Measurements from ENCODE around the gene LPIN1. TPM values are rescaled to one million over a fixed set of nuclear protein-coding genes. Genes with fewer than 3 reads are reported as not detected.

The LPIN1 gene
- total RNA-seq, 2 donors from 2014 or later: 15.0 to 47.5 TPM

DNA sequence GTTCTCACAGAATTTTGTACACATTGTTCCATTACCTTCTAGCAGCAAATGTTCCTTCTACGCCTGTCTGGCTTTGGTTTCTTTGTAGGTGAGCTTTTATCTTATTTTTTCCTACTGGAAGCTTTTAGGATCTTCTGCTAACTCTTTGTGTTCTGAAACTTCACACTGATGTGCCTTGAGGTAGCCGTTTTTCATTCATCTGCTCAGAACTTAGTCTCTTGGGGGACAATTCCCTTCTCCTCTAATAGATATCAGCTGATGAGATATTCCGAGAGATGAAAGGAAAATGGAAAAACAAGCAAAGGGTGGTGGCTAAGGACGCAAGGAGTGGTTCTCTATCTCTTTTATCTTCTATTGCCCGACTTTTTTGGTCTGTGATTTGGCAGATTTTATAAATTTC is 27.8 kb upstream of the LPIN1 start:
- Histone ChIP-seq H3K9me3 (no peaks in the 10 kb centered on the region), H3K4me3 (no peak overlapping the region), H3K36me3 (replicated peaks in 1 of 2; ENCODE audit: insufficient read depth in 1 of 2, low read depth in 2 of 2) (no peaks in the 10 kb centered on the region), H3K4me1 (peaks cover 35% of the 10 kb centered on the region), H3K27me3 (no peaks in the 10 kb centered on the region), H3K27ac (no peak overlapping the region)
- TF ChIP-seq, protein P1, sequence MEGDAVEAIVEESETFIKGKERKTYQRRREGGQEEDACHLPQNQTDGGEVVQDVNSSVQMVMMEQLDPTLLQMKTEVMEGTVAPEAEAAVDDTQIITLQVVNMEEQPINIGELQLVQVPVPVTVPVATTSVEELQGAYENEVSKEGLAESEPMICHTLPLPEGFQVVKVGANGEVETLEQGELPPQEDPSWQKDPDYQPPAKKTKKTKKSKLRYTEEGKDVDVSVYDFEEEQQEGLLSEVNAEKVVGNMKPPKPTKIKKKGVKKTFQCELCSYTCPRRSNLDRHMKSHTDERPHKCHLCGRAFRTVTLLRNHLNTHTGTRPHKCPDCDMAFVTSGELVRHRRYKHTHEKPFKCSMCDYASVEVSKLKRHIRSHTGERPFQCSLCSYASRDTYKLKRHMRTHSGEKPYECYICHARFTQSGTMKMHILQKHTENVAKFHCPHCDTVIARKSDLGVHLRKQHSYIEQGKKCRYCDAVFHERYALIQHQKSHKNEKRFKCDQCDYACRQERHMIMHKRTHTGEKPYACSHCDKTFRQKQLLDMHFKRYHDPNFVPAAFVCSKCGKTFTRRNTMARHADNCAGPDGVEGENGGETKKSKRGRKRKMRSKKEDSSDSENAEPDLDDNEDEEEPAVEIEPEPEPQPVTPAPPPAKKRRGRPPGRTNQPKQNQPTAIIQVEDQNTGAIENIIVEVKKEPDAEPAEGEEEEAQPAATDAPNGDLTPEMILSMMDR (IDR thresholded peaks at IDR 0.05): no peak
- TF ChIP-seq POLR2A (IDR thresholded peaks at IDR 0.05): no peak
- intact Hi-C loops (cut with DNase I): no loop called here
- 52 to 59% methylated on average over 5 of the region's 5 CpGs for WGBS, 2 donors
- ATAC-seq: no peak
- no peak for DNase-seq

DNA sequence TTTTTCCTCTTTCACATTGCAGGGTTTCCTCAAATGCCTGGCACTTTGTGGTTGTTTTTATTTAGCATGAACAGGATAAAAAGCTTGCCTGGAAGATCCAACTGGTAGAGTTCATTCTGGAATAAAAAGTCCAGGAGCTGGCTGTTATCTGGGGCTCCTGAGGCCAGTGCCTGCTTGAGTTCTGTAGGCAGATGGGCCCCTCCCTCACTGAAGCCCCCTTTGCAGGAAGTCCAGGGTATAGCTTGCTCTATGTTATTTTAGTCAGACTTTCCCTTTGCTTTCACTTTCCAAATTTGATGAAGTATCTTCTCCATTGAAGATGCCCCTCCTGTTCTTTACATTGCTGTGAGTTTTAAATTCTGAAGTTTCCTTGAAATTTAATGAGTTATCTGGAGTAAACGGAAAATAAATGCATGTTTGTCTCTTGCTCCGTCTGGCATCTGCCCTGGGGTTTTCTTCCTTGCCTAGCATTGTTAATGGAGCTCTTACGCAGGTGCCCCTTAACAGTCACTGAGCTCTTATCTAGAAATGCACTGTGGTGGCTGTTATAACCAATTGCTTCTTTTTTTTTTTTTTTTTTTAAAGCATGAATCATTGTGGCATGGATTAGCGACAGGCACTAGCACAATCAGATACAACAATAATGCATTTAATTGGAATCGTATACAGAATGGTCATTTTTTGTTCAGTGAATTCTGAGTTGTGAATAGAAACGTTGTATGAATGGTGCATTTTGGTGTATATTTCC is 27.0 kb upstream of the LPIN1 start:
- Histone ChIP-seq H3K4me3 (no peak overlapping the region), H3K27me3 (no peaks in the 10 kb centered on the region), H3K36me3 (replicated peaks in 1 of 2; ENCODE audit: insufficient read depth in 1 of 2, low read depth in 2 of 2) (no peaks in the 10 kb centered on the region), H3K4me1 (peaks cover 35% of the 10 kb centered on the region), H3K9me3 (no peaks in the 10 kb centered on the region), H3K27ac (no peak overlapping the region)
- TF ChIP-seq, protein P1 (IDR thresholded peaks at IDR 0.05): no peak
- no peak for TF ChIP-seq POLR2A (IDR thresholded peaks at IDR 0.05)
- DNase-seq (no peak), ATAC-seq (no peak)
- 37 to 54% methylated on average over 6 of the region's 6 CpGs for WGBS, 2 donors
- intact Hi-C loops (cut with DNase I): no loop called here

- DNase-seq (no peak), ATAC-seq (no peak)
- Histone ChIP-seq H3K4me1 (peaks cover 35% of the 10 kb centered on the region), H3K4me3 (no peak overlapping the region), H3K36me3 (replicated peaks in 1 of 2; ENCODE audit: insufficient read depth in 1 of 2, low read depth in 2 of 2) (no peaks in the 10 kb centered on the region), H3K27me3 (no peaks in the 10 kb centered on the region), H3K27ac (no peak overlapping the region), H3K9me3 (no peaks in the 10 kb centered on the region)
- TF ChIP-seq, protein P1 (IDR thresholded peaks at IDR 0.05): no peak
- intact Hi-C loops (cut with DNase I): no loop called here
- 82 to 85% methylated on average over 7 of the region's 7 CpGs for WGBS, 2 donors
Measured at GRCh38 chr2:11720752-11721151, 25.7 kb upstream of the LPIN1 start.

DNA sequence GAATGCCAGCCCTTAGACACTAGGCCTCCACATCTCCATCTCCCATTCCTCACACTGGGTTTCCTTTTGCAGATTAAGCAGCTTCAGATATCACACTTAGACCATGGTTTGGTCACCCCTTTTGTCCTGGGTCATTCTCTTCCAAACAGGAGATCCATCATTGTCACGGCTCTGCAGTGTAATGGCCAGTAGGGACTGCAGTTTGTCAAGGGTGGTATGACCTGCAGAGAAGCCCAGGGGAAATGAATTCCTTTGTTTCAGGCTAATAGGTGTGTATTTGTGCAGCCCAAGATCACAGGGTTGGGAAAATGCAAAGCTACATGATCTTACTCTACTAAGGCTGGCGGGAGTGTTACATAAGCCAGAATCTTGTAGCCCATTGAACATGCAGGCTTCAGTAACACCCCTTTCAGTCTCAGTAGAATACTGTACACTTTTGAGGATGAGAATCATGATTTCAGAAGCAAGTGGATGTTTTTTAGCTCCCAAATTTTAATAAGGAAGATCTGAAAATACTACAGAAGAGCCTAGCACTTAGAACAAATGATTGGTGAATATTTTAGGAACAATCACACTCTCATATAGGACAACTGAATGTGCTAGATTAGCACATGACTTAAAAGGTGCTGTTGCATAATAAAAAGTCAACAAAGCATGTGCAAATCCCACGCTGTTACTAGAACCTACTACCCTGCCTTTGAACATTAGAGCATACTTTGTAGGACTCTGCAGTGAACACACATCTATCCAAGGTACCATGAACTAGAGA is 24.0 kb upstream of the LPIN1 start:
- no peaks in the 10 kb centered on the region for H3K9me3 ChIP-seq
- TF ChIP-seq POLR2A (IDR thresholded peaks at IDR 0.05): no peak
- TF ChIP-seq, protein P1 (IDR thresholded peaks at IDR 0.05): no peak
- no peaks in the 10 kb centered on the region for H3K27me3 ChIP-seq
- peak in 2 of 4 donors; percentile 18 to 35 for DNase-seq
- H3K4me1 ChIP-seq: peaks cover 21% of the 10 kb centered on the region
- WGBS, 2 donors: 52 to 56% methylated on average over 3 of the region's 3 CpGs
- intact Hi-C loops (cut with DNase I): no loop called here
- H3K27ac ChIP-seq: peak overlapping the region in 2 of 4 donors; percentile 33 to 42
- H3K4me3 ChIP-seq: no peak overlapping the region
- no peaks in the 10 kb centered on the region for H3K36me3 ChIP-seq (replicated peaks in 1 of 2; ENCODE audit: insufficient read depth in 1 of 2, low read depth in 2 of 2)
- peak; percentile 92 for ATAC-seq
